Mesothelial cell of epicardium (in vitro differentiated cells): ENCODE results near the gene AKAP5. TPM values are rescaled to one million over a fixed set of nuclear protein-coding genes. Genes with fewer than 3 reads are reported as not detected.
A peak's percentile ranks its signal among the peaks of the same experiment; 100 is the strongest.
"Not testable (repeated sequence)": the region's sequence is repeated elsewhere in the genome, so short reads cannot be mapped to it uniquely, and the experiment has no call there.

Source experiments
- DNase-seq, 2 experiments: peaks; one replicate each; pipeline ENCODE4 v3.0.0; 2021; ENCODE audit warnings: low spot score in 2 of 2; ENCODE audit not compliant: unreplicated experiment in 2 of 2
- H3K27ac Mint-ChIP-seq: 2 replicates; pipeline ENCODE4 v1.8.0; 2021; ENCODE audit warnings: mixed read lengths
- H3K27me3 Mint-ChIP-seq: 2 replicates; pipeline ENCODE4 v1.8.0; 2021; ENCODE audit warnings: low read depth, mixed read lengths
- H3K36me3 Mint-ChIP-seq: 2 replicates; pipeline ENCODE4 v1.8.0; 2021; ENCODE audit warnings: mixed read lengths
- H3K4me1 Mint-ChIP-seq: 2 replicates; pipeline ENCODE4 v1.8.0; 2021; ENCODE audit warnings: mixed read lengths
- H3K4me3 Mint-ChIP-seq: 2 replicates; pipeline ENCODE4 v1.8.0; 2021; ENCODE audit warnings: mild to moderate bottlenecking, moderate library complexity, mixed read lengths
- H3K9me3 Mint-ChIP-seq: 2 replicates; pipeline ENCODE4 v1.8.0; 2021; ENCODE audit warnings: mixed read lengths
- total RNA-seq: library from RNA; stranded (reverse); gene quantifications from 3 replicates; pipeline ENCODE4 v1.2.1, GENCODE V29; 2021
- TF ChIP-seq, protein P1 (sequence below): fragments of 200-600 bp; sonication (generic); IDR thresholded peaks from one replicate; pipeline ENCODE4 v1.5.0; 2021; ENCODE audit warnings: antibody characterized with exemption; ENCODE audit not compliant: unreplicated experiment

The AKAP5 gene
- total RNA-seq, 1 donor from 2014 or later, result 2.1 TPM

DNA sequence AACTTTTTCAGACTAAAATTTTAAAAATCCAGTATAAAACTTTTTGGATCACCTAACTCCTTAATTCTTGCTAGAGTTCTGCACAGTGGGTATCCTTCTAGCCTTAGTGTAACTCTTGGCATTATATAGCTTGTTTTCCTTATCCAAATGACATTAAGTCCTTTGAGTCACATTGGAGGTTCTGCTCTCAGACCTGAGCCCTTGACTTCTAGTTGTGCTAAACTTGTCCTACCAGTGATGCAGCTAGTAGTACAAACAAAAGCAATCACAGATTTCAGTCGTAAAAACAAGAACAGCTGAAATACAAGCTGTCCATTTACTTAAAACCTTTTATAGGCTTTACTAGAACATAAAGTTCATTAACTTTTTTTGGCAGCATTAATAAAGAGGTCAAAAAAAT lies 49.8 kb downstream of the AKAP5 start:
- H3K27ac Mint-ChIP-seq, result peak overlapping the region; percentile 53
- H3K36me3 Mint-ChIP-seq, result no peaks in the 10 kb centered on the region
- TF ChIP-seq, protein P1, sequence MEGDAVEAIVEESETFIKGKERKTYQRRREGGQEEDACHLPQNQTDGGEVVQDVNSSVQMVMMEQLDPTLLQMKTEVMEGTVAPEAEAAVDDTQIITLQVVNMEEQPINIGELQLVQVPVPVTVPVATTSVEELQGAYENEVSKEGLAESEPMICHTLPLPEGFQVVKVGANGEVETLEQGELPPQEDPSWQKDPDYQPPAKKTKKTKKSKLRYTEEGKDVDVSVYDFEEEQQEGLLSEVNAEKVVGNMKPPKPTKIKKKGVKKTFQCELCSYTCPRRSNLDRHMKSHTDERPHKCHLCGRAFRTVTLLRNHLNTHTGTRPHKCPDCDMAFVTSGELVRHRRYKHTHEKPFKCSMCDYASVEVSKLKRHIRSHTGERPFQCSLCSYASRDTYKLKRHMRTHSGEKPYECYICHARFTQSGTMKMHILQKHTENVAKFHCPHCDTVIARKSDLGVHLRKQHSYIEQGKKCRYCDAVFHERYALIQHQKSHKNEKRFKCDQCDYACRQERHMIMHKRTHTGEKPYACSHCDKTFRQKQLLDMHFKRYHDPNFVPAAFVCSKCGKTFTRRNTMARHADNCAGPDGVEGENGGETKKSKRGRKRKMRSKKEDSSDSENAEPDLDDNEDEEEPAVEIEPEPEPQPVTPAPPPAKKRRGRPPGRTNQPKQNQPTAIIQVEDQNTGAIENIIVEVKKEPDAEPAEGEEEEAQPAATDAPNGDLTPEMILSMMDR, result no peak
- no peaks in the 10 kb centered on the region for H3K9me3 Mint-ChIP-seq
- DNase-seq, result no peak
- H3K4me1 Mint-ChIP-seq, result peaks cover 27% of the 10 kb centered on the region
- no peak overlapping the region for H3K4me3 Mint-ChIP-seq
- H3K27me3 Mint-ChIP-seq, result no peaks in the 10 kb centered on the region

DNA sequence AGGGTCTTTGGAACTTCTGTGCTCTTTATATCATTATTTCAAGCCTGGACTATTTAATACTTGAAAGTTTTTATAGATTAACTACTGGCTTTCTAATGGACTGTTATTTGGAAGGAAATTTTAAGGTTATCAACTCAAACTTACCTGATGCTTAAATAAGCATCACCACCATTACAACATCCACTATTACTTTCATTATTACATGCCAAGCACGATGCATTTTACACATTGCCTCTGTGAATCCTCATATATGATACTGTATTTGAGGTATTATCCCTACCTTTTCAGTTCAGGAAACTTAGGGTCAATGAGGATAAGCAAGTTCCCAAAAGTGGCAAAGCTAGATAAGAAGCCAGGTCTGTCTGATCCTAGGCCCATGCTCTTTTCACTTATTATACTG lies 51.7 kb downstream of the AKAP5 start:
- Mint-ChIP-seq H3K27ac (no peak overlapping the region), H3K4me1 (peaks cover 14% of the 10 kb centered on the region), H3K27me3 (no peaks in the 10 kb centered on the region), H3K9me3 (no peaks in the 10 kb centered on the region), H3K4me3 (no peak overlapping the region), H3K36me3 (no peaks in the 10 kb centered on the region)
- TF ChIP-seq, protein P1, result no peak
- no peak for DNase-seq

DNA sequence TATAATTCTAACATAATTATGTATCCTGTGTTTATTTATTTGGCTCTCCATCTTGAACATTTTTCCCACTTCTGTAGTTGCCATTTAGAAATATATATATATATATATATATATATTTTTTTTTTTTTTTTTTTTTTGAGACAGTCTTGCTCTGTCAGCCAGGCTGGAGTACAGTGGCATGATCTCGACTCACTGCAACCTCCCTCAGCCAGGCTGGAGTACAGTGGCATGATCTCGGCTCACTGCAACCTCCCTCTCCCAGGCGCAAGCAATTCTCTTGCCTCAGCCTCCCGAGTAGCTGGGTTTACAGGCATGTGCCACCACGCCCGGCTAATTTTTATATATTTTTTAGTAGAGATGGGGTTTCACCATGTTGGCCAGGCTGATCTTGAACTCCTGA lies 52.4 kb downstream of the AKAP5 start:
- H3K4me3 Mint-ChIP-seq, DNase-seq, H3K27ac Mint-ChIP-seq, H3K27me3 Mint-ChIP-seq, H3K9me3 Mint-ChIP-seq, H3K36me3 Mint-ChIP-seq: not testable (repeated sequence)
- H3K4me1 Mint-ChIP-seq, result peaks cover 14% of the 10 kb centered on the region

DNA sequence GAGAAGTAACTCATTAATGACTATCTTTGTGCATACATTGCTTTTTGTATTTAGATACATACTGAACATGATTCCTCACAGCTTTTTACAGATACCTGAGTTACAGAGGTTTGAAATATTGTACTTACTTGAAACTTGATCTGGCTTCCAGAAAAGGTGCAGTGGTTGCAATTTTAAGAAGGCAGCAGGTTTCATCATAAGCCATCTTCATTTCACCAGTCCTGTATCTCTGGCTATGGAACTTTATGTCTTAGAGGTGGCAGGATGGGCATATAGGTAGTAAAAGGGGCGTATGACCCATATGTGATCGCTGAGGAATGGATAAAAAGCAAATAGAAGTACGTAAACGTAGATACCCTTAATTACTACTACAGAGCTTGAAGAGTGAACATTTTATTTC lies 52.9 kb downstream of the AKAP5 start:
- Mint-ChIP-seq H3K4me1 (peaks cover 14% of the 10 kb centered on the region), H3K36me3 (no peaks in the 10 kb centered on the region), H3K9me3 (no peaks in the 10 kb centered on the region), H3K27ac (peak overlapping the region; percentile 44), H3K27me3 (no peaks in the 10 kb centered on the region), H3K4me3 (no peak overlapping the region)
- TF ChIP-seq, protein P1, result no peak
- DNase-seq, result no peak

DNA sequence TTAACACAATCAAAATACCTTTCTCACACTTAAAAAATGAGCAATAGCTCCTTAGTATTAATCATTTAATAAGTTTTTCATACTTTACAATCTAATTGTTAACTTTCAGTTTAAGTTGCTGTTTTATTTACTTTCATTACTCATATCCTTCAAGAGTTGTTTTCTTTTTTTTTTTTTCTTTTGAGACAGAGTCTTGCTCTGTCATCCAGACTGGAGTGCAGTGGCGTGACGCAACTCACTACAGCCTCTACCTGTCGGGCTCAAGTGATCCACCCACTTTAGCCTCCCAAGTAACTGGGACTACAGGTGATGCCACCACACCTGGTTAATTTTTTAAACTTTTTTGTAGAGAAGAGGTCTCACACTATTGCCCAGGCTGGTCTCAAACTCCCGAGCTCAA lies 55.4 kb downstream of the AKAP5 start:
- TF ChIP-seq, protein P1, result no peak
- Mint-ChIP-seq H3K27ac (no peak overlapping the region), H3K36me3 (peaks cover 1% of the 10 kb centered on the region), H3K4me3 (no peak overlapping the region), H3K9me3 (no peaks in the 10 kb centered on the region), H3K27me3 (no peaks in the 10 kb centered on the region), H3K4me1 (peaks cover 9% of the 10 kb centered on the region)
- DNase-seq, result no peak

DNA sequence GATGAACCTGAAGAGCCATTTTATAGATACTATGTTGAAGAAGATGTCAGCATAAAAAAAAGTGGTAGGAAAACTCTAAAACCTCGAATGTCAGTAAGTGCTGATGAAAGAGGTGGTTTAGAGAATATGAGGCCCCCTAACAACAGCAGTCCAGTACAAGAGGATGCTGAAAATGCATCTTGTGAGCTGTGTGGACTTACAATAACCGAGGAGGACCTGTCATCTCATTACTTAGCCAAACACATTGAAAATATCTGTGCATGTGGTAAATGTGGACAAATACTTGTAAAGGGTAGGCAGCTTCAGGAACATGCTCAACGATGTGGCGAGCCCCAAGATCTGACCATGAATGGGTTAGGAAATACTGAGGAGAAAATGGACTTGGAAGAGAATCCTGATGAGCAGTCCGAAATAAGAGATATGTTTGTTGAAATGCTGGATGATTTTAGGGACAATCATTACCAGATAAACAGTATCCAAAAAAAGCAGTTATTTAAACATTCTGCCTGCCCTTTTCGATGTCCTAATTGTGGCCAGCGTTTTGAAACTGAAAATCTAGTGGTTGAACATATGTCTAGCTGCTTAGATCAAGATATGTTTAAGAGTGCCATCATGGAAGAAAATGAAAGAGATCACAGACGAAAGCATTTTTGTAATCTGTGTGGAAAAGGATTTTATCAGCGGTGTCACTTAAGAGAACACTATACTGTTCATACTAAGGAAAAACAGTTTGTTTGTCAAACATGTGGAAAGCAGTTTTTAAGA lies 57.5 kb downstream of the AKAP5 start:
- TF ChIP-seq, protein P1, result no peak
- DNase-seq, result no peak
- no peak overlapping the region for H3K27ac Mint-ChIP-seq
- H3K4me3 Mint-ChIP-seq, result no peak overlapping the region
- peaks cover 3% of the 10 kb centered on the region for H3K36me3 Mint-ChIP-seq
- peaks cover 12% of the 10 kb centered on the region for H3K4me1 Mint-ChIP-seq
- no peaks in the 10 kb centered on the region for H3K9me3 Mint-ChIP-seq
- H3K27me3 Mint-ChIP-seq, result no peaks in the 10 kb centered on the region

Other genes with a start within 250 kb of the AKAP5 start
- 0.31 to 0.44 TPM (median 0.43 TPM) in 3 replicates for gene ESR2, start 171.1 kb upstream of the AKAP5 start, total RNA-seq
- 43.3 to 48.6 TPM (median 46.6 TPM) in 3 replicates for gene MTHFD1, start 77.1 kb upstream of the AKAP5 start, total RNA-seq
- gene ZBTB25, start 38.3 kb downstream of the AKAP5 start, total RNA-seq, result 19.1 to 20.6 TPM (median 19.1 TPM) in 3 replicates
- 66.3 to 67.4 TPM (median 66.4 TPM) in 3 replicates for gene ZBTB1, start 39.3 kb downstream of the AKAP5 start, total RNA-seq
- 10.1 to 10.6 TPM (median 10.5 TPM) in 3 replicates for gene HSPA2, start 75.2 kb downstream of the AKAP5 start, total RNA-seq
- 0.66 to 1.3 TPM (median 0.81 TPM) in 3 replicates for gene PPP1R36, start 84.5 kb downstream of the AKAP5 start, total RNA-seq
- 141 to 142 TPM (median 142 TPM) in 3 replicates for gene PLEKHG3, start 238.9 kb downstream of the AKAP5 start, total RNA-seq